UCSD-AML1 (cell line): ENCODE data around the gene CTNNBL1.

Experiments used
- DNase-seq: peaks from one replicate; lab custom pipeline; 2025; ENCODE audit not compliant: unreplicated experiment; lab: John Stamatoyannopoulos, UW

Gene CTNNBL1

DNA sequence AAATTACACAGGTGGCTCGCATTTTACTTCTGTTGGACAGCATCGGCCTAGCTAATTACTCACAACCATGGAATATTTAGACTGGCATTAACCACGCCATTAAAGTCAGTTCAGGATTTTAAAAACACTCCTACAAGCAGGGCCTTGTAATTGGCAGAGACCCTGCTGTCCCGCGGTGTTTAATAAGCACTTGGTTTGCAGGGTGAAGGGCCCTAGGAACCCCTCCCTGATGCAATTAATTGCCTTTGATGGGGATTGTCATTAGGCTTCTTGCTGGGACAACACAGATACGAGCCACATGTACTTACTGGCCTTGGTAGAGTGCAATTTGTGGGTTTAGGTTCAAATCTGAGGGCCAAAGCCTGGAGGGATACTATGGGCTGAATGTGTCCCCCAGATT, 201.3 kb downstream of the CTNNBL1 start:
- DNase-seq: no peak

DNA sequence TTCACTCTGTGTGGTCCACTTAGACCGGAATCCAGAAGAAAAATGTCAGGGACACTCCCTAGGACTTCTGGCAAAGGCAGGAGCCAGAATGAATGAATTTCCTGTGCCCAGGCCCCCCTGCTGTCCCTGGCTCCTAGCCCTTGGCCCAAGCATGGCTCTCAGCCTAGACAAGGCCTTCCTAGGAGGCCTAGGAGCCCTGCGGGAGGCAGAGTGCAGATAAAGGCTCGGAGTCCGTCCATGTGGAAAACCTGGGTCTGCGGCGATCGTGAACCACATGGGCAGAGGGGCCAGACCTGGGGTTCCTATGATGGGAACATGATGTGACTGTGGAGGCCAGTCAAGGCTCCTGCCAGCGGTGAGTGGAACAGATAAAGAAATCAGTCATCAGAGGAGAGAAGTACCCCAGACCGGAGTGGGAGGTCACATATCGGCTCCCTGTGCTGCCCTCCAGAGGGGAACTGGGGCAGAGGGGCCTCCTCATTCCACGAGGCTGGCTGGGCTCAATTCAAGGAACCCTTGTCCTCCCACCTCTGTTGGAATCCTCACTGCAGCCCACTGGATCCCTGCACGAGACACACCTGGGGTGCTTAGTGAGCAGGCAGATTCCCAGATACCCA, 203.2 kb downstream of the CTNNBL1 start:
- DNase-seq: peak; percentile 23

DNA sequence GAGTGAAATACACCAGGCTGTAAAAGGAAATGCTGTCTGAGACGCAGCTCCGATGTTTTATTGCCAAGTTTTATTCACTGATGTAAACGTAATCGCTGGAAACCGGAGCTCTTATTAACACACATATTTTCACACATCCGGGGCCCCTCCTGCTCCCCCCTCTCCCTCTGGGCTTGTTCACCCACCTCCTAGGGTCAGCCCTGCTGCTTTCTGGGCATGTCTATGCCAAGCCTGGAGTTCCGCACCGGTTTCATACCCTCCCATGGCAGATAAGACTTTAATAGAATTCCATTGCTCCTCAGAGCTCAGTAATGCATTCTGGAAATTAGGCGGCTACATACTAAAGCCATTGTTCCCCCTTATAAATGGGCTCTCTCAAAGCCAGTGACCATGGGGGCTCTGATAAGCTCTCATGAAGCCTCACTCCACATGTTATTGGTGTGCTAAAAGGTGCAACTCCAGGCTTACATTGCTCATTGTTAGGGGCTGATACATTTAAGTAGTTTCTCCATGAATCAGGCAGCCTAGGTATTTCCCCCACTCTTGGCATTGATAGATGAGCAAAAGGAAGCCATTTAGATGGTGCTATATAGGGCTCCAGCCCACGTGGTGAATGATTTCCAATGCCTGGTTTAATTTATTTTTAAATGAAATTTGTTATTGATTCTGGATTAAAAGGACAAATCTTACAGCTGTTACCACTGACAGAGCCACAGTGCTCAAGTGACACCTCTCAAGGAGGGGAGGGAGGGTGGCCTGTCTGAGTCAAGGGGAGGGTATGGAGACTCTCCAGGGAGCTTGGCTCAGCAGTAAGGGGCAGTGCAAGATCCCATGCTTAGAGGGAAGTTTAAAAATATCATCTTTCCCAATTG, 204.6 kb downstream of the CTNNBL1 start:
- DNase-seq: no peak

DNA sequence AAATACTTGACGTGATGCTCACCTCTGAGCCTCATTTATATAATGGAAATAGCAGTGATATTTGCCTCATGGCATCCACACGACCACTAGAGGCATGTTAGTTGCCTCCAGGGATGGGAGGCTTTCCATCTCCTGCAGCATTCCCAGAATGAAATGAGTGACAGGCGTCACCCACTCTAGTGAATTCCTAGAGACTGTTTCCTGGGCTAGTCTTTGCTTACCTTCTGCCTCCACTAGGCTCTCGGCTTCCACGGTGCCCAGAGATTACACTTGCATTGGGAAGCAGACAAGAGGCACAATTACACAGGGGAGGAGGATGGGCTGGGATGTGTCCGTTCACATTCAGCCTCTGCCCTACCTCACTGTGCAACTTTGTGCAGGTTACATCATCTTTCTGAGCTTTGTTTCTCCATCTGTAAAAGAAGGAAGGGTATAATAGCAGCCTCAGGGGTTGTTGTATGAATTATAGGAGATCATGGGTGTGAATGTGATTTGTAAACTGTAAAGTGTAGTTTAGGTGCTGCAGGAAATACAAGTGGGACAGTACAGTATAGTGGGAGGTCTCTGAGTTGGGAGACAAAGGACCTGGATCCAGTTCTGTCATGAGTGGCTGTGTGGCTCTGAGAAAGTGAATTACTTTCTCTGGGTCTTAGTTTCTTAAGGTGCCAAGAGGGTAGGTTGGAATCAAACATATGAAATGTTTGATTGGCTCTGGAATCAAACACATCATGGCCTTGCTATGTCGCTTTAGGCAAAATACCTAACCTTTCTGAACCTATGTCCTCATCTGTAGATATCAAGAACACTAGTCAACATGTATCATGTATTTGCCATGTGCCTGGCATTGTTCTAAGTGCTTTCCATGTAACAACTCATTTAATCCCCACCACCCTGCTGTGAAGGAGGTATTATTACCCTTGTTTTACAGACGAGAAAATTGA, 205.5 kb downstream of the CTNNBL1 start:
- no peak for DNase-seq

DNA sequence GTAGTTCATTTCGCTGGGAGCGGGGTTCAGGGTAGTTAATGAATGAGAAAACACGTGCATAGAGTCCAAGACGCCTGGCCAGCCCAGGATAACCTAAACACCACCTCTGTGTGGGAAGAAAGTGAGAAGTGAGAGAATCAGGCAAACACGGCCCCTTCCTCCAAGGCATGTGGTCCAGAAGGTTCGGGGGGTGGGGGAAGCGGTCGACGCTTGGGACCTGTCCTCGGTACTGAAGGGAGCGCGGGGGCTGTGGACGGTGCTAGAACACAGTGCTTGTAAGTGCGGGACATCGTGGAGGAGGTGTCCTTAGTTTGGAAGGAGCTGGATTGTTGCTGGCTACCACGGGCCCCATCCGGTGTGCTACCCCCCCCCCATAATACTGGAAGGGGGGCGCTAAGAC, 207.4 kb downstream of the CTNNBL1 start:
- no peak for DNase-seq

DNA sequence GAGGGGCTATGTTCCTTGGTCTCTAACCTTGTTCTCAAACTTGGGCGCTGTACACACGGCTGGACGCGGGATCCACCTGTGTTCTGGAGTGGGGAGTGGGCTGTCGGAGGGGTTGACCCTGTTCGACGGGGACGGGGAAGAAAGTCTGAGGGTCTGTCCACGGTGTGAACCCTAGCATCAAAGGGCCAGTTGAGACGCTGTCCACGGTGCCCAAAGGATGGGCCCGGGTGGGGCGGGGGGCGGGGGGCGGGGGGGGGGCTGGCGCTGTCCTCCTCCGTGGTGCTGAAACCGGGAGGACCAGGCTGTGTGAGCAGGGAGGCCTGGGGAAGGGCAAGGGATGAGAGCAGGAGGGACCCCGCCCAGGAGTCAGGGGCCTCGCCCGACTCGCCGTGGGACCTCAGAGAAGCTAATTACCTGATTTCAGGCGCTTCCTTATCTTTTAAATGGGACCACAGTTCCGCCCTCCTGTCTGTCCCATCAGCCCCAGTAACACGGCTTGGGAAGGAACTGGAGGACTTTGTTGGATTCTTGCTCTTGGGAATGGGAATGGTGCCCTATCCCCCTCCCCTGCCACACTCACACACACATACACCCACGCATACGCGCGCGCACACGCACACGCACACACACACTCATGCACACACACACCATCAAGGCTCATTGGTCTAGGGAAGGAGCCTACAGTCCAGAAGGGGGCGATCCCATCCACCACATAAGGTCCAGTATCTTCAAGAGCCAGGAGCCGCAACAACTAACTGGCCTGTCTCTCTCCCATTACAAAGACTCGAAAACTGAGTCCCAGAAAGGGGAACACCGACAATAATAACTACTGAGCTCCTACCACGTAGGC, 208.0 kb downstream of the CTNNBL1 start:
- DNase-seq: no peak

DNA sequence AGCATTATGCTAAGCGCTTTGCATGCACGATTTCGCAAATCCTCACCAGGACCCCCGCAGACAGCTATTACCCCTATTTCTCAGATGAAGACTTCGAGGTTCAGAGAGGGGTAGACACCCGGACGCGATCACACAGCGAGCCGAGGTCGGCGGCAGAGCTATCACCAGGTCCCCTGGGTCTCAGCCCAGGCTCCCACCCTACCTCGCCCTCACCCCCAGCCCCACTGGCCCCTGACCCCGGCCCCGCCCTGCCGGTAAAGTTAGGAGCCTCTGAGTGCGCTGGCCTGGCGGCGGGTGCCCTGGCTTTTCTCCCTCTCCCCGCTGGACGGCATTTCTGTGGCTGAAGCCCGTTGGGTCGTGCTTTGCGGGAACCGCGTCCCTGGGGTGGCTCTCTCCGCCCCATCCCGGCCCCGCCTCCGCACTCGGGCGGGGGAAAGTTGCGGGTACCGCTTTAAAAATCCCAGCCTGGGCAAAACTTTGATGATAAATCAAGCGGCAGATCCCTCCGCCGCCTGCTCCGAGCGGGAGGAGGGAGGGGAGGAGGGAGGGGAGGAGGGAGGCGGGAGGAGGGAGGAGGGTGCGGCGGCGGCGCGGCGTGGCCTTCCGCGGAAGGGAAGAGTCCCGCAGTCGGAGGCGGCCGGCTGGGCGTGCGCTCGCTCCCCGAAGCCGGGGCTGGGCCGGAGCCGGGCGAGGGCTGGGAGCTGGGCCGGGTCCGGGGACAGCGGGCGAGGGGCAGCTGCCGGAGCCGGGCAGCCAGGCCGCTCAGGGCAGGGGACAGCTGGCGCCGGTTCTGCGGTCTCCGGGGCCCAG, 208.9 kb downstream of the CTNNBL1 start, which contains the start of gene VSTM2L:
Gene VSTM2L (plus strand): TSS at position 624 of the 810 bp plus-strand sequence. CDS start 224 bp downstream, outside the sequence.
- no peak for DNase-seq

DNA sequence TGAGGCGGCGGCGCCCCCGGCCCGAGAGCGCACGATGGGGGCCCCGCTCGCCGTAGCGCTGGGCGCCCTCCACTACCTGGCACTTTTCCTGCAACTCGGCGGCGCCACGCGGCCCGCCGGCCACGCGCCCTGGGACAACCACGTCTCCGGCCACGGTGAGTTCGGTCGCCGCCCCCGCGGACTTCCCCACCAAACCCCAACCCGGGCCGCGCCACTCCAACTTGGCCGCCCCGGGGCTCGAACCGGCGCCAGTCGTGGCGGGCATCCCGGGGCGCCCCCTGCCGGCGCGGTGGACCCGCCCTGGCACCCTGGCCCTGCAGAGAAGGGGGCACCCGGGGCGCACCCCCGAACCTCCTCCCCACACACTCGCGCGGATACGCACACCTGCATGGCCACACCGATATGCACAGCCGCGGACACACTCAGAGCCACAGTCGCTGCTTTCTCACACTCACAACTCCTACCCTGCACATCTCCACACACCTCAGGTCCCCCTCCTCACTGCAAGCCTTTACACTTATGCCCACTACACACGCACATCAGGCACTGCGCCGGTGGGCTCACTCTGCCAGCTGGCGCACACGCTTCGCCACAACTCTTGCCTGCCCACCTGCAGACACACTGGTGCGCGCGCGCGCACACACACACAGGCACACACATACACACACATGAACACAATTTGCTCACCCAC, 209.6 kb downstream of the CTNNBL1 start:
- DNase-seq: no peak

DNA sequence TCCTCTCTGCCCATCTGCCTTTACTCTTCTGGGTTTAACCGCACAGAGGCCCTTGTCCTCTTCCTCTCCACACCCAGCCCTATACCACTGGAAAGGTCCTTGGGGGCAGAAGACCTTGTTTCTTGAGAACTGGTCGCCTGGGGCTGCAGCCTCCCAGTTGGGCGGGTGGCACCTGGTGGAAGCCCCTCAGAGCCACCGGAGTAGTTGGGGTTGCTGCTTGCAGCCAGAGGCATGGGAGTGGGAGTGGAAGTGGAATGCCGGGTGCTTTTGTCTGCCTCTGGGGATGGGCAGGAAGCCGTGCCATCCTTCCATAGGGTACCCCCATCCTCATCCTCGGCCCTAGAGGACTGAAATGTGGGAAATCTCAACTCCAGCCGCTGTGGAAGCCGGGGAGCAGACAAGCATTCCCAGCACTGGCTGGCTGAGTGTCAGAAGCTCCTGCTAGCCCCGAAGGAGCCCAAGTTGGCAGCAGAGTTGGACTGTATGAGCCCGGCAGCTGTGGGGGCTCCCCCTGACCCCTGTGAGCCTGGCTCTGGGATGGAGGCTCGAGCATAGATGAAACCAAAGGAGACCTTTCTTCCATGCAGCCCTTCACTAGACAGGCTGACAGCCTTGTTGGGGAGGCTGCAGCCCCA, 210.3 kb downstream of the CTNNBL1 start:
- DNase-seq: no peak

DNA sequence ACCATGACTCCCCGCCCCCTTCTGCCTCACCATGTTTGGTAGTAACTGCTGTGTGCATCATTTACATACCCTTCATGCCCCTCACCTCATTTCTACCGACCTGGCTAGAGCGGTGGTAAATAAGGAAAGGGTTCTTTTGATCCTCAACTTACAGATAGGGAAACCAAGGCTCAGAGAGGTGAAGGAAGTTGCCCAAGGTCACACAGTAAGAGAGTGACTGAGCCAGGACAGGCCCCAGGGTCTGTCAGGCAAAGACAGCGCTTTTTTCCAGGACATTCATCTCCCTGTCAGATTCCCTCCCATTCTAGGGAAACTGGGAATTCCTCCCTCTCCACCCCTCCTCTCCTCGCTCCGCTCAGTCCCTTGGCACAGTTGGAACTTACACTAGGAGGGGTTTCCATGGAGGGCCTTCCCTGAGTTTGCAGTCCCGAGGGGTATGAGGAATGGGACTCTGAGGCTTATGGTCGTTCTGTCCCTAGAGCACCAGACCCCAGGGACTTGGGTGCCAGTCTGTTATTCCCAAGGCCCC, 211.1 kb downstream of the CTNNBL1 start:
- DNase-seq: no peak

DNA sequence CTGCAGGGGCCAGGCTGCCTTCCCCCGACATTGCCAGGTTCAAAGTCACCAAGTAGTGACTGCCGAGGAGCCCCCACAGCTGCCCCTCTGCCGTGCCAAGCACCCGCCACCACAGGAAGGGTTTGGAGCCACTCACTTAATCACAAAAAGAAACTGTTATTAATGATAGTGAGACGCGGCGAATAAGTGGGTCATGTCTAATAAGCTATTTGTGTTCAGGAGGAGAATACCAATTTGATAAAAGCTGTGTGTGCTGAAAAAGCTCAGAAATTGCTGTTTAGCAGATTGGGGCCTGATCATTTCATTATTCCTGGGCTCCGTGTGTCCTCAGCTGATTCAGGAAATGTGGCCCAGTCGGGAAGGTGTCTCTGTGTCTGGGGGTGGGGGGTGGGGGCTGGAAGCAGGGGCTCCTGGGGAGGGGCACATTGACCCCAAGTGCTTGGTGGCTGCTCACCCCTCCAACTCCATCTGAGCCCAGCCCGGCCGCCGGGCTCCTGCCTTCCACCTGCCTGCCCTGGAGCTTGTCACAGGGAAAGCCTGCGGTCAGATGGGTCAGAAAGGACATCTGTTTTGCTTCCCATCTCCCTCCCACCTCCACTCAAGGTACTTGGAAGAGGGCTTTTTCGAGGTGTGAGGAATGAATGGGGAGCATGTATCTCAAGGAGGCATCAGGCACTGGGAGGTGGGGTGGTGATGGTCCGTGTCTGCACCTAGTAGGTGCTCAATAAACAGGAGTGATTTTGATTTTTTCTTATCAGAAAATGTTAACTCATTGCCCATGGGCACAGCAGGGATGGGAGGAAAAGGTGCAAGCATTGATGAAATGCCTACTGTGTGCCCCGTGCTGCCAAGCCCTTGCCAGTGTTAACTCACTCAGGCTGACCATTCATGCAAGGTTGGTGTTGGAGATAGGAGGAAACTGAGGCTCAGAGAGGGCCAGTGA, 212.1 kb downstream of the CTNNBL1 start:
- no peak for DNase-seq

DNA sequence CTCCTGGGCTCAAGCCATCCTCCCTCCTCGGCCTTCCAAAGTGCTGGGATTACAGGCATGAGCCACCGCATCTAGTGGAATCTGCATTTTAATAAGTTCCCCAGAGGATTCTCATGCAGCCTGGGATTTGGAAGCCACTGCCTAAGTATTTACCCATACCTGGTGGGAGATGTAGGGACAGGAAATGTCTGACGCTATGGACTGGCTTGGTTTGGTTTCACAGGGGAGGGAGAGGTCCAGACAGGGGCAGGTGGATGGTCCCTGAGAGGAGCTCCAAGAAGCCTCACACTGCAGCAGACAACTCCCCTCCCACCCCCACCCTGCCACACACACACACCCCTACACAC, 213.5 kb downstream of the CTNNBL1 start:
- no peak for DNase-seq

DNA sequence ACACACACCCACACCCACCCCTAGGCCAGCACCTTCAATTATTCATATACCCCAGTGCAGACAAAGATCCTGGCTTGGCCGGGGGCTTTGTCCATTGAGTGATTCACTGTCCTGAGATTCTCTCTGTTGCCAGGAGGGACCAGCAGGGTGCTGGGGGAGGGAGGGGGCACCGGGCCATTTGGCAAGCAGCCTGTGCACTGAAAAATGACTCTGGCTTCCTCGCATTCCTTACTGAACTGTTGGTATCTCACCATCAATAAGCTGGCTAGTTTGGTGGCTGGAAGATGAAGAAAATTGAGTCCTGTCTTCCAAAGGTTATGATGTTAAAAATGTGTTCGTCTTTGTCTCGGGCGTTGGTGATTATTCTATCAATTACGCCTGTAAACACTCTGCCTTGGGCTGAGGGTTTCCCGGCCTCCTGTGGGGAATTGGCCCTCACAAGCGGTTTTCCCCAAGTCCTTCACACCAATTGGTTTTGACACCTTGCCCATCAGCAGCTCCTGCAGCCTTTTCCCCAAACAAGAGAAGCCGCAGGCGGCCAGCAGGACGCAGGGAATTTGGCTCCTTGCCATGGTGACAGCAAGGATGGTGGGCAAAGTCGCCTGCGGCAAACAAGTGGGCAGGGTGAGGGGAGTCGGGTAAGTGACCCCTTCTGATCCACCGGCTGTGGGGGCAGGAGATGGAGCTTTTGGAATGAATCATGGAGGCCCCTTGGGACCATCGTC, 214.0 kb downstream of the CTNNBL1 start:
- DNase-seq: no peak

DNA sequence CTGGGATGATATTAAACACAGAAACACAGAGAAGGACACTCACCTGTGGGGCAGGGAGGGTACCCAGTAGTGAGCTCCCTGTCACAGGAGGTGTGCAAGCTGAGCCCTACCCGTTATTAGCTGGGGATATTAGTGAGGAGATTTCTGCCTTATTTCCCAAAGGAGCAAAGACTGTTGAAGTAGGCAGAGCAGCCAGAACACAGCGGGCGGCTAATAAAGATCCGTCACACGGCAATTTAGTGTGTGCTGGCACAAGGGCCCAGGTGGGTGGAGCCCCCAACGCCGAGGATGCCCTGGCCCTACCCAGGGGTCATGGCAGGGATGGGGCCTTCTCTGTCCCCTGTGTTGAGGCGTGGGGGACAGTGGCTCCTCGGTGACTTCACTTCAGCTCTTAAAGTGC, 217.4 kb downstream of the CTNNBL1 start:
- DNase-seq: no peak

DNA sequence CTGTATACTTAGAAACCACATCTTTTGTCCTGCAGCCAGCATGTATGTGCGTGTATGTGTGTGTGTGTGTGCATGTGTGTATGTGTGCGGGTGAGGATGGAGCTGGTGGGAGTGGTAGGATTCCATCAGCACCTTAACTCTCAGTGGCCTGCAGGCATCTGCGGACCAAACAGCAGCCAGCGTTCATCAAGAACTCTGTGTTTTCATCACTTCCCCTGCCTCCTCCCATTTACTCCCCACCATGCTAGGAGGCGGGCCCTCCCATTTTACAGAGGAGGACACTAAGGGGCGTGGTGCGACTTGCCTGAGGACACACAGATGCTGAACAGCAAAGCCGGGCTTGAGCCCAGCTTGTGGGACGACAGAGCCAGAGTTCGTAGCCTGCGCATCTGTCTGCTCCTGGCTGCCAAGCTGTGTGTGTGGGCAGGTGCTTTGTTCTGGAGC, 218.0 kb downstream of the CTNNBL1 start:
- no peak for DNase-seq

DNA sequence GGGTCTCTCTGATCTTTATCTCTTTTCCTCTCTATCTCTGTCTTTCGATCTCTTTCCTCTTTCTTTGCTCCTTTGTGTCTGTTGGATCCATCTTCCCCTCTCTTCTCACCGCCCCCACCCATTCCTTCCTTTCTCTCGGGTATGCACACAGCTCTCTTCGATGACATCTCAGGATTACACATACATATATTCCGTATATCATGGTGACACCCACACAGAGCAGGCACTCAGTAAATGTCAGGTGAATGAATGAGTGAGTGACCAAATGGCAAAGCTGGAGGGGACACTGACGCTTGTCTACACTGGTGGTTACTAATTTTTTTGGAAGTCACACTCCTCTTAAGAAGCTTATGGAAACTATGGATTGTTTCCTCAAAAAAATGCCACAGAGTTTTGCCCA, 219.0 kb downstream of the CTNNBL1 start:
- no peak for DNase-seq
